Effector memory CD4-positive, alpha-beta T cell (primary cell): ENCODE measurements around the gene SLC10A3.

Experiments used
- DNase-seq, 3 donors: peaks; one replicate each; pipeline ENCODE4 v3.0.0-alpha.2; 2020
- H3K27ac ChIP-seq: 2 replicates; pipeline ENCODE4 v1.7.0; 2013; ENCODE audit warnings: mild to moderate bottlenecking, low read length, moderate library complexity; ENCODE audit not compliant: insufficient read depth, poor library complexity, severe bottlenecking
- H3K27me3 ChIP-seq: replicated peaks from 2 replicates; pipeline ENCODE4 v1.7.0; 2013; ENCODE audit warnings: mild to moderate bottlenecking, low read length; ENCODE audit not compliant: insufficient read depth, control insufficient read depth, poor library complexity, severe bottlenecking
- H3K36me3 ChIP-seq: 2 replicates; pipeline ENCODE4 v1.7.0; 2013; ENCODE audit warnings: mild to moderate bottlenecking, low read length, moderate library complexity; ENCODE audit not compliant: control insufficient read depth, insufficient read depth
- H3K4me1 ChIP-seq: 2 replicates; pipeline ENCODE4 v1.7.0; 2013; ENCODE audit warnings: low read length, mild to moderate bottlenecking; ENCODE audit not compliant: control insufficient read depth, insufficient read depth, poor library complexity, severe bottlenecking
- H3K4me3 ChIP-seq: 2 replicates; pipeline ENCODE4 v1.7.0; 2013; ENCODE audit warnings: low read length, low read depth, mild to moderate bottlenecking; ENCODE audit not compliant: insufficient read depth, poor library complexity, severe bottlenecking
- H3K9me3 ChIP-seq: 2 replicates; pipeline ENCODE4 v1.7.0; 2013; ENCODE audit warnings: mild to moderate bottlenecking, low read length, moderate library complexity; ENCODE audit not compliant: control insufficient read depth

The SLC10A3 gene

GRCh38 chrX:154441984-154442707, 48.3 kb downstream of the SLC10A3 start:
- no peaks in the 10 kb centered on the region for H3K9me3 ChIP-seq
- DNase-seq: no peak
- no peak overlapping the region for H3K27ac ChIP-seq
- no peak overlapping the region for H3K4me3 ChIP-seq
- H3K4me1 ChIP-seq: peaks cover 29% of the 10 kb centered on the region
- peaks cover 2% of the 10 kb centered on the region for H3K36me3 ChIP-seq
- no peaks in the 10 kb centered on the region for H3K27me3 ChIP-seq

- DNase-seq: peak in 2 of 3 donors; percentile 14 to 27
- Histone ChIP-seq H3K27ac (no peak overlapping the region), H3K9me3 (no peaks in the 10 kb centered on the region), H3K36me3 (peaks cover 2% of the 10 kb centered on the region), H3K27me3 (no peaks in the 10 kb centered on the region), H3K4me3 (no peak overlapping the region), H3K4me1 (peaks cover 29% of the 10 kb centered on the region)
Measured at GRCh38 chrX:154441564-154441963, 48.9 kb downstream of the SLC10A3 start.

- H3K4me1 ChIP-seq: peaks cover 29% of the 10 kb centered on the region
- H3K36me3 ChIP-seq: peaks cover 2% of the 10 kb centered on the region
Measured at GRCh38 chrX:154440623-154441357, 49.6 kb downstream of the SLC10A3 start.

GRCh38 chrX:154439841-154440240, 50.6 kb downstream of the SLC10A3 start:
- H3K4me1 ChIP-seq: peaks cover 23% of the 10 kb centered on the region
- no peak overlapping the region for H3K4me3 ChIP-seq
- no peak for DNase-seq
- no peak overlapping the region for H3K27ac ChIP-seq
- H3K9me3 ChIP-seq: no peaks in the 10 kb centered on the region
- no peaks in the 10 kb centered on the region for H3K27me3 ChIP-seq
- peaks cover 5% of the 10 kb centered on the region for H3K36me3 ChIP-seq

More at GRCh38 chrX:154440623-154441357, 49.6 kb downstream of the SLC10A3 start:
- no peak for DNase-seq
- Histone ChIP-seq H3K9me3 (no peaks in the 10 kb centered on the region), H3K27ac (peak overlapping the region; percentile 25), H3K27me3 (no peaks in the 10 kb centered on the region), H3K4me3 (no peak overlapping the region)

DNA sequence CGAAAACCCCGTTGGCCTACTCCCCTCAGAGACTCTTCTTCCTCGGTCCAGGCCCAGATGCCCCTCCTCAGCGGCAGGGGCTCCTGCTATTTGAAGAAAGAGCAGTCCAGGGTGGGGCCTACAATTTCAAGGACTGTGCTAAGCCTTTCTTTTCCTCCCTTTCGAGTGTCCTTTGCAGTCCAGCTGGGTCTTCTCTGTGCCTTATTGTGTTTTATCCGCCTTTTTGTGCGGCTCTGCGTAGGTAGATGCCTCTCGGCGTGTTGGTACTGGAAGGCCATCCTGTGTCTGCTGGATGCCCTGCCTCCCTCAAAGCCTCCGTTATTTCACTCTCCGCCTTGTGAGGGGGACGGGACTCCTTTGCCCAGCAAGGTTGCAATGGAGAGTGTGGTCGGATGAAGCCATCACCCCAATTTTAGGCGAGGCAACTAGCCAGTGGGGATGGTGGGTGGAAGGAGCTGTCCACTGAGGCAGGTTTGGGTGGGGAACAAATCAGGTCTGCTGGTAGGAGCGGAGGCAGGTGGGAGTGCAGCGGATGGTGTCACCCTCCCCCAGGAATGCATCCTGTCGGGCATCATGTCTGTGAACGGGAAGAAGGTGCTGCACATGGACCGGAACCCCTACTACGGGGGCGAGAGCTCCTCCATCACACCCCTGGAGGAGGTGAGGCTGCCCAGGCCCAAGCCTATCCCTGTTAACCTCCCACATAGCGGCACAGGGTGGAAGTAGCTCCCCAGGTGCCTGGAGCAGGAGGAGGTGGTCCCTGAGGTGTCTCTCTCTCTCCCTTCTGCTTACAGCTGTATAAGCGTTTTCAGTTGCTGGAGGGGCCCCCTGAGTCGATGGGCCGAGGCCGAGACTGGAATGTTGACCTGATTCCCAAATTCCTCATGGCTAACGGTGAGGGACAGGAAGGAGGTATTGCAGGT, 52.2 kb downstream of the SLC10A3 start:
- H3K4me3 ChIP-seq: peak overlapping the region; percentile 57
- no peaks in the 10 kb centered on the region for H3K27me3 ChIP-seq
- peaks cover 13% of the 10 kb centered on the region for H3K4me1 ChIP-seq
- H3K27ac ChIP-seq: peak overlapping the region; percentile 65
- no peaks in the 10 kb centered on the region for H3K9me3 ChIP-seq
- peaks cover 9% of the 10 kb centered on the region for H3K36me3 ChIP-seq
- DNase-seq: no peak
